ENCODE measurements around the gene NAA25. TPM values are rescaled to one million over a fixed set of nuclear protein-coding genes. Genes with fewer than 3 reads are reported as not detected.

The NAA25 gene
- total and polyA plus RNA-seq, 9 of the 15 experiments (the other 6 are each of a cell fraction or from before 2014, with no cell fraction given): 26.6 to 59.6 (median 48.9) TPM

DNA sequence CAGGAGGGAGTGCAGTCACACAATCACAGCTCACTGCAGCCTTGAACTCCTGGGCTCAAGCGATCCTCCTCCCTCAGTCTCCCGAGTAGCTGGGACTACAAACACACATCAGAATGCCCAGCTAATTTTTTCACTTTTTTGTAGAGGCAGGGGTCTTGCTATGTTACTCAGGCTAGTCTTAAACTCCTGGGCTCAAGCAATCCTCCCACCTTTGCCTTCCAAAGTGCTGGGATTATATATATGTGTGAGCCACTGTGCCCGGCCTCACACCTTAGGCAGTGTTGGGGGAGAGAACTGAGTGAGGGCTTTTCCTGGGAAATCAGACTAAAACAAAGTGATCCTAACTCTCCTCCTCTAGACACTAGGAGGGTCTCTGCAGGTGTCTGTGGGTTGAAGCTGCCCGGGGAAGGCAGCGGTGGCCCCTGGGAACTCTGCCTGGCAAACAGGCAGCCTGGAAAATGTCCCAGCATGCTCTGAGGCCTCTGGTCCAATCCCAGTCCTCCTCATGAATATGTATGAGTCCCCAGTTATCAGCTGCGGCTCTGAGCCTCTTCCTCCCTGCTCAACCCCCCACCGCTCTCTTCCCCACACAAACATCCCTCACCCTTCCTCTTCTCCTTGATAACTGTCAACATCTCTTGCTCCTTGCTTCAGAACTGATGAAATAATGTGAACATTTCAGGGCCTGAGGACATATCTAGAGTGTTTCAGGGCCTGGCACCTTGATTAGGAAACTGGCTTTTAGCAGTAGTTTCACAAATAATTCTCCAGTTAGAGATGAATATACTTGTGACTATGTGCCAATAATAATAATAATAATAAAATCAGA is 7.9 kb upstream of the NAA25 start (continued):
- TF ChIP-seq, protein P1, sequence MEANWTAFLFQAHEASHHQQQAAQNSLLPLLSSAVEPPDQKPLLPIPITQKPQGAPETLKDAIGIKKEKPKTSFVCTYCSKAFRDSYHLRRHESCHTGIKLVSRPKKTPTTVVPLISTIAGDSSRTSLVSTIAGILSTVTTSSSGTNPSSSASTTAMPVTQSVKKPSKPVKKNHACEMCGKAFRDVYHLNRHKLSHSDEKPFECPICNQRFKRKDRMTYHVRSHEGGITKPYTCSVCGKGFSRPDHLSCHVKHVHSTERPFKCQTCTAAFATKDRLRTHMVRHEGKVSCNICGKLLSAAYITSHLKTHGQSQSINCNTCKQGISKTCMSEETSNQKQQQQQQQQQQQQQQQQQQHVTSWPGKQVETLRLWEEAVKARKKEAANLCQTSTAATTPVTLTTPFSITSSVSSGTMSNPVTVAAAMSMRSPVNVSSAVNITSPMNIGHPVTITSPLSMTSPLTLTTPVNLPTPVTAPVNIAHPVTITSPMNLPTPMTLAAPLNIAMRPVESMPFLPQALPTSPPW (CRISPR knock-in tag; IDR thresholded peaks at IDR 0.05): peak; percentile 81
- TF ChIP-seq, protein P2, sequence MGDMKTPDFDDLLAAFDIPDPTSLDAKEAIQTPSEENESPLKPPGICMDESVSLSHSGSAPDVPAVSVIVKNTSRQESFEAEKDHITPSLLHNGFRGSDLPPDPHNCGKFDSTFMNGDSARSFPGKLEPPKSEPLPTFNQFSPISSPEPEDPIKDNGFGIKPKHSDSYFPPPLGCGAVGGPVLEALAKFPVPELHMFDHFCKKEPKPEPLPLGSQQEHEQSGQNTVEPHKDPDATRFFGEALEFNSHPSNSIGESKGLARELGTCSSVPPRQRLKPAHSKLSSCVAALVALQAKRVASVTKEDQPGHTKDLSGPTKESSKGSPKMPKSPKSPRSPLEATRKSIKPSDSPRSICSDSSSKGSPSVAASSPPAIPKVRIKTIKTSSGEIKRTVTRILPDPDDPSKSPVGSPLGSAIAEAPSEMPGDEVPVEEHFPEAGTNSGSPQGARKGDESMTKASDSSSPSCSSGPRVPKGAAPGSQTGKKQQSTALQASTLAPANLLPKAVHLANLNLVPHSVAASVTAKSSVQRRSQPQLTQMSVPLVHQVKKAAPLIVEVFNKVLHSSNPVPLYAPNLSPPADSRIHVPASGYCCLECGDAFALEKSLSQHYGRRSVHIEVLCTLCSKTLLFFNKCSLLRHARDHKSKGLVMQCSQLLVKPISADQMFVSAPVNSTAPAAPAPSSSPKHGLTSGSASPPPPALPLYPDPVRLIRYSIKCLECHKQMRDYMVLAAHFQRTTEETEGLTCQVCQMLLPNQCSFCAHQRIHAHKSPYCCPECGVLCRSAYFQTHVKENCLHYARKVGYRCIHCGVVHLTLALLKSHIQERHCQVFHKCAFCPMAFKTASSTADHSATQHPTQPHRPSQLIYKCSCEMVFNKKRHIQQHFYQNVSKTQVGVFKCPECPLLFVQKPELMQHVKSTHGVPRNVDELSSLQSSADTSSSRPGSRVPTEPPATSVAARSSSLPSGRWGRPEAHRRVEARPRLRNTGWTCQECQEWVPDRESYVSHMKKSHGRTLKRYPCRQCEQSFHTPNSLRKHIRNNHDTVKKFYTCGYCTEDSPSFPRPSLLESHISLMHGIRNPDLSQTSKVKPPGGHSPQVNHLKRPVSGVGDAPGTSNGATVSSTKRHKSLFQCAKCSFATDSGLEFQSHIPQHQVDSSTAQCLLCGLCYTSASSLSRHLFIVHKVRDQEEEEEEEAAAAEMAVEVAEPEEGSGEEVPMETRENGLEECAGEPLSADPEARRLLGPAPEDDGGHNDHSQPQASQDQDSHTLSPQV (IDR thresholded peaks at IDR 0.05): peak; percentile 85; the same call in 1 of the 2 replicates
- TF ChIP-seq ARNT (IDR thresholded peaks at IDR 0.05) (peak; percentile 13 to 73; a peak in 1 of 4 replicates), ZNF311 (CRISPR knock-in tag; IDR thresholded peaks at IDR 0.05) (no peak), ETV1 (tag; conservative IDR thresholded peaks at IDR 0.05; ENCODE audit: low read depth) (peak; percentile 69), SMARCA4 (IDR thresholded peaks at IDR 0.05) (no peak), RAD21 (CRISPR knock-in tag; conservative IDR thresholded peaks at IDR 0.05 in 1 of 2, IDR thresholded peaks at IDR 0.05 in 1 of 2) (no peak), LEF1 (IDR thresholded peaks at IDR 0.05) (peak; percentile 82), YY1 (IDR thresholded peaks at IDR 0.05; ENCODE audit: borderline replicate concordance in 1 of 3, control insufficient read depth in 1 of 3, extremely low read depth in 1 of 3, insufficient read depth in 3 of 3, insufficient read length in 1 of 3, insufficient replicate concordance in 2 of 3, low read depth in 1 of 3, low read length in 2 of 3) (no peak)
- TF ChIP-seq, protein P3, sequence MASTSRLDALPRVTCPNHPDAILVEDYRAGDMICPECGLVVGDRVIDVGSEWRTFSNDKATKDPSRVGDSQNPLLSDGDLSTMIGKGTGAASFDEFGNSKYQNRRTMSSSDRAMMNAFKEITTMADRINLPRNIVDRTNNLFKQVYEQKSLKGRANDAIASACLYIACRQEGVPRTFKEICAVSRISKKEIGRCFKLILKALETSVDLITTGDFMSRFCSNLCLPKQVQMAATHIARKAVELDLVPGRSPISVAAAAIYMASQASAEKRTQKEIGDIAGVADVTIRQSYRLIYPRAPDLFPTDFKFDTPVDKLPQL (IDR thresholded peaks at IDR 0.05; ENCODE audit: extremely low read depth, insufficient read length): peak; percentile 73
- TF ChIP-seq, protein P4, sequence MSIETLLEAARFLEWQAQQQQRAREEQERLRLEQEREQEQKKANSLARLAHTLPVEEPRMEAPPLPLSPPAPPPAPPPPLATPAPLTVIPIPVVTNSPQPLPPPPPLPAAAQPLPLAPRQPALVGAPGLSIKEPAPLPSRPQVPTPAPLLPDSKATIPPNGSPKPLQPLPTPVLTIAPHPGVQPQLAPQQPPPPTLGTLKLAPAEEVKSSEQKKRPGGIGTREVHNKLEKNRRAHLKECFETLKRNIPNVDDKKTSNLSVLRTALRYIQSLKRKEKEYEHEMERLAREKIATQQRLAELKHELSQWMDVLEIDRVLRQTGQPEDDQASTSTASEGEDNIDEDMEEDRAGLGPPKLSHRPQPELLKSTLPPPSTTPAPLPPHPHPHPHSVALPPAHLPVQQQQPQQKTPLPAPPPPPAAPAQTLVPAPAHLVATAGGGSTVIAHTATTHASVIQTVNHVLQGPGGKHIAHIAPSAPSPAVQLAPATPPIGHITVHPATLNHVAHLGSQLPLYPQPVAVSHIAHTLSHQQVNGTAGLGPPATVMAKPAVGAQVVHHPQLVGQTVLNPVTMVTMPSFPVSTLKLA (conservative IDR thresholded peaks at IDR 0.05): peak in 1 of 2 experiments; percentile 34; a peak in 1 of 4 replicates
- TF ChIP-seq, protein P5, sequence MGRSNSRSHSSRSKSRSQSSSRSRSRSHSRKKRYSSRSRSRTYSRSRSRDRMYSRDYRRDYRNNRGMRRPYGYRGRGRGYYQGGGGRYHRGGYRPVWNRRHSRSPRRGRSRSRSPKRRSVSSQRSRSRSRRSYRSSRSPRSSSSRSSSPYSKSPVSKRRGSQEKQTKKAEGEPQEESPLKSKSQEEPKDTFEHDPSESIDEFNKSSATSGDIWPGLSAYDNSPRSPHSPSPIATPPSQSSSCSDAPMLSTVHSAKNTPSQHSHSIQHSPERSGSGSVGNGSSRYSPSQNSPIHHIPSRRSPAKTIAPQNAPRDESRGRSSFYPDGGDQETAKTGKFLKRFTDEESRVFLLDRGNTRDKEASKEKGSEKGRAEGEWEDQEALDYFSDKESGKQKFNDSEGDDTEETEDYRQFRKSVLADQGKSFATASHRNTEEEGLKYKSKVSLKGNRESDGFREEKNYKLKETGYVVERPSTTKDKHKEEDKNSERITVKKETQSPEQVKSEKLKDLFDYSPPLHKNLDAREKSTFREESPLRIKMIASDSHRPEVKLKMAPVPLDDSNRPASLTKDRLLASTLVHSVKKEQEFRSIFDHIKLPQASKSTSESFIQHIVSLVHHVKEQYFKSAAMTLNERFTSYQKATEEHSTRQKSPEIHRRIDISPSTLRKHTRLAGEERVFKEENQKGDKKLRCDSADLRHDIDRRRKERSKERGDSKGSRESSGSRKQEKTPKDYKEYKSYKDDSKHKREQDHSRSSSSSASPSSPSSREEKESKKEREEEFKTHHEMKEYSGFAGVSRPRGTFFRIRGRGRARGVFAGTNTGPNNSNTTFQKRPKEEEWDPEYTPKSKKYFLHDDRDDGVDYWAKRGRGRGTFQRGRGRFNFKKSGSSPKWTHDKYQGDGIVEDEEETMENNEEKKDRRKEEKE (IDR thresholded peaks at IDR 0.05; ENCODE audit: borderline replicate concordance in 1 of 2, control insufficient read depth in 1 of 2, low read depth in 2 of 2, low read length in 1 of 2): 0 out of 4 replicates have a peak, but pooled peaks of 1 of the 2 experiments have one; percentile 67
